Stimulated activated CD8-positive, alpha-beta memory T cell treated with anti-CD3 and anti-CD28 coated beads, Interleukin-2, amount 100 ng/mL, for 48 hours (primary cell): ENCODE measurements around the gene POLR2I.
A peak's percentile ranks its signal among the peaks of the same experiment; 100 is the strongest.
"Not testable (repeated sequence)": the region's sequence is repeated elsewhere in the genome, so short reads cannot be mapped to it uniquely, and the experiment has no call there.

Source experiments
- DNase-seq, 2 donors: peaks; one replicate each; pipeline ENCODE4 v3.0.0-alpha.2; 2020; ENCODE audit warnings: low read depth in 2 of 2

POLR2I gene

DNA sequence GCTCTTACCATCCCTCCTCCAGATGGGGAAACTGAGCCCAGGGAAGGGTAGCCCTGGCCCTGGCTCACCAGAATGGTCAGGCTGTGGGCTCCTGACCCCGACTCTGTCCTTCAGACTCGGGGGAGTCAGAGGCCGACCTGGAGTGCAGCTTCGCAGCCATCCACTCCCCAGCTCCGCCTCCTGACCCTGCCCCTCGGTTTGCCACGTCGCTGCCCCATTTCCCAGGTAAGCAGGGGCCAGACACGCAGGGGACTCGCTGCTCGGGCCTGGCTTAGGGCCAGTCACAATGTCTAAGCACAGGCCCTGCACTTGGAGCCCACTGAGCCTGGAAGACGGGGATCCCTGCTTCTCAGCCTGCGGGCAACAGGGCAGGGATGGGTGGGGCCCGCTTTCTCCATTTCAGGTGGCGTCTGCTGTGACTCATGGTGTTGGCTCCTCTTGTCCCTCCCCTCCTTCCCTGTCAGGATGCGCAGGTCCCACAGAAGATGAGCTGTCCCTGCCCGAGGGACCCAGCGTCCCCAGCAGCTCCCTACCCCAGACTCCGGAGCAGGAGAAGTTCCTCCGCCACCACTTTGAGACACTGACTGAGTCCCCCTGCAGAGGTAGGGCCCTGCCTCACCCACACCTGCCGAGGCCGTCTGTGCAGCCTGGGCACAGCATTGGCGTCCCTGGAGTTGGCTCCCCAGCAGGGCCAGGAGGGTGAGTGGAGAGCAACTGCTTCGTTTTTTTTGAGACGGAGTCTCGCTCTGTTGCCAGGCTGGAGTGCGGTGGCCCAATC lies 12.9 kb downstream of the POLR2I start:
- no peak for DNase-seq

DNA sequence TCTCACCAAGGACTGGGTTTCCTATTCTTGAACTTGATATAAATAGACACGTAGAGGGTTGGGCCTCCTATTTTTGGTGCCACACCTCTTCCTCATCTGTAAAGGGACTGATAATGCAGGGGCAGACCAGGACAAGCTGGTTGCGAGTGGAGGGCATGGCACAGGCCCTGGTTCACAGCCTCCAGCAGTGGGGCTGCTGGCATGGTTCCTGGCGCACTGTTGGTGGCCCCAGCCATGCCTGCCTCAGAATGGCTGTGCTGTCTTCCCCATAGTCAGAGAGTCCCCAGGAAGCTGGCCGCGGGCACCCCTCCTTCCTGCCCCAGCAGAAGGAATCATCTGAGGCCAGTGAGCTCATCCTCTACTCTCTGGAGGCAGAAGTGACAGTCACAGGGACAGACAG lies 14.2 kb downstream of the POLR2I start:
- no peak for DNase-seq

DNA sequence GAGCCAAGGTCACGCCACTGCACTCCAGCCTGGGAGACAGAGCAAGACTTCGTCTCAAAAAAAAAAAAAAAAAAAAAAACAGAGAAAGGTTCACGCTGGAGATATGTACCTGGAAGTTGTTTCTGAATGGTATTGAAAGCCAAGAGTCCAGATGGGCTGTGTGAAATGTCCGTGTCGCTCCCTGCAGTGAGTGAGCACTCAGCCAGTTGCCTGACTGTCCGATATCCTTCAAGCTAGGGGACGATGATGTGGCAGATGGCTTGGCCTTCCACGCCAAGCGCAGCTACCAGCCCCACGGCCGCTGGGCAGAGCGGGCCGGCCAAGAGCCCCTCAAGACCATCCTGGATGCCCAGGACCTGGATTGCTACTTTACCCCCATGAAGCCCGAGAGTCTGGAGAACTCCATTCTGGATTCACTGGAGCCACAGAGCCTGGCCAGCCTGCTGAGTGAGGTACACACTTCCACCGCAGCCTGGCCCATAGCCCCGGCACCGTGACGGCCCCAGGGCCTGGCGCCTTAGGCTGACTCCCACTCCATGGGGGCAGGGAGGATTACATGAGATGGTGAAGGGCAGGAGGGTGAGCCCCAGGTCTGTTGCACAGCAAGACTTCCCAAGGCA lies 15.4 kb downstream of the POLR2I start:
- no peak for DNase-seq

DNA sequence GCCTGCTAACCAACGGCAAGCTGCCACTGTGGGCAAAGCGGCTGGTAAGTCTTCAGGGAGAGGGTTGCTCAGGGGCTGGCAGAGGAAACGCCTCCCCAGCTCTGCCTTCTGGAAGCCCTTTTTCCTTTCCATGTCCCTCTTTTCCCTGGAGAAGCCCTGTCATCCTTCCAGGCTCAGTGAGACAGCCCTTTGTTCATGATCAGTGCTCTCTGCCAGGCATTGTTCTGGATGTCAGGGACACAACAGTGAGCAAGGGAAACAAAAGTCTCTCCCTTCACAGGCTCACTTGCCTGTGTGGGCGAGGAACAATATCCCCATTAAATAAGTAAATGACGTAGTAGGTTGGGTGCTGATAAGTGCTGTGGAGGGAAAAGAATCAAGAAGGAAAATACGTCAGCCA lies 17.6 kb downstream of the POLR2I start:
- no peak for DNase-seq

DNA sequence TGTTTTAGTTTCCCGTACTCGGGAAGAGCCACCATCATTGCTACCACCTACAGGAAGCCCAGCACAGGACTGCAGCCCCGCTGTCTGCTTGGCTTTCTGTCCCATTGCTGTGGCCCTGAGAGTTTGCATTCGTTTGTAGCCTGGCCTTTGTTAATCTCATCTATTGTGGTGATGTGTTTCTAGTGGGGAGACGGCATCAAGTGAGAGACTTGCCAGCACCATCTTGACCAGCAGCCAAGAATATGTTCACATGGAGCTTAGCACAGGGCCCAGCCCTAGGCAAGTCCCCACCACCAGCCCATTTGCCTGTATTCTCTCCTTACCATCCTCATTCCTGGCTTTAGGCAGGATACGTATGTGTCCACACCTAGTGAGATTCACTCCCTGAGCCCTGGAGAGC lies 21.0 kb downstream of the POLR2I start:
- no peak for DNase-seq

DNA sequence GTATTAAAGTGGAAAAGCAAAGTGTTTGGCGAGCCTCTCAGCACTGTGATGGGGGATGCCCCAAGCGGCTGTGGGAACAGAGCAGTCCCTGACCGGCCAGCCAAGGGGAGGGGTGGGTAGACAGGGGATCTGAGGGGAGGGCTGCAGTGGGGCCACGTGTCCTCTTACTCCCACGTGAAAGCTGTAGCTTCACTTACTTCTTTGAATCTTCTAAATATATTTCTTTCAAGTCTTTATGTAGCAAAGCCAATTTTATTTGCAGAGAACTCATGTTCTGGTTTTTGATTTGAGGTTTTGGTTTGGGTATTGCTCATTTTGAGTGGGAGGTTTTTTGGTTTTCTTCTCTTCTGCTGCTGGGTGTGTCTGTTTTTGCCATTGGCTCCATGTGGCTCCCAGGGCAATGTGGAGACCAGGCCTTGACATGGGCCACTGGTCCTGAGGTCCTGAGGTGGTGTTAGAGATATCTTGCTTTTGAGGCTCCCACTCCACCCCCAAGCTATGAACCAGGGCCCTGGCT lies 21.5 kb downstream of the POLR2I start:
- DNase-seq = peak; percentile 19 to 26

DNA sequence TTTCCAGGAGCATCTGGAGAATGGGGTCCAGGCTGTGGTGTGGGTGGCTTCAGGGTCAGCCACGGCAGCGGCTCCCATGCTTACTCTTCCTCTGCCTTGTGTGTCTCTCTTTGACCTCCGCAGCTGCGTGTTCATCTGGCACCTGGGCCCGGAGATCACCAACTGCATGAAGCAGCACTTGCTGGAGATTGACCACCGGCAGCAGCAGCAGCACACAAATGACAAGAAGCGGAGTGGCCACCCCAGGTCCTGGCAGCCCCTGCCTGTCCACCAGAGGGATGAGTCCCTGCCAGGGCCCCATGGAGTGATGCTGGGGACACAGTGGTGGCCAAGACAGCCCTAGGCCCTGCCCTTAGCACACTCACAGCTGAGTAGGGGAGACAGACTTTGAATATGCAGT lies 22.1 kb downstream of the POLR2I start:
- no peak for DNase-seq

DNA sequence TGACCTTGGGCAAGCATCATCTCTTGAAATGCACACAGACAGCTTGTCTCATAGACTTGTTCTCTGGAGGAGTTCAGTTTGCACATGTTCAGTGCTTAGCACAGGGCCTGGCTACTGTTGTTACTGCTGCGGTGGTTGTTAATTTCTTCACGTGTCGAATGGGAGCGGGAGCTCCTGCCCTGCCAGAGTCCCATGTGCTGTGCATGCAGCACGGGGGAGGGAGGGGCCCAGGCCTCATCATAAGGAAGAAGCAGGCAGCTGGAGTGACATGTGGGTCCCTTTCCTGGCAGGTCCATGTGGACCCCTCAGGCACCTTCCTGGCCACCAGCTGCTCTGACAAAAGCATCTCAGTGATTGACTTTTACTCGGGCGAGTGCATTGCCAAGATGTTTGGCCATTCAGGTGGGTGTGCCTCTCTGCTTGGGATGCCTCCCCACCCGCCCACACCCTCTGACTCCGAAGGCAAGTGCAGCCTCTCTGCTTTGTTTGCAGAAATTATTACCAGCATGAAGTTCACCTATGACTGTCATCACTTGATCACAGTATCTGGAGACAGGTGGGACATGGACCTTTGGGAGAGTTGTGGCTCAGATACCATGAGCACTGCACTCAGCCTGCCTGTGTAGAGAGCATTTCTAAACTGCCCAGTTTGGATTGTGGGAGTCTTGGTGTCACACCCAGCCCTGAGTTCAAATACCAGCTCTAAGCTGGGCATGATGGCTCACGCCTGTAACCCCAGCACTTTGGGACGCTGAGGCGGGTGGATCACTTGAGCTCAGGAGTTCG lies 23.6 kb downstream of the POLR2I start:
- DNase-seq = no peak

DNA sequence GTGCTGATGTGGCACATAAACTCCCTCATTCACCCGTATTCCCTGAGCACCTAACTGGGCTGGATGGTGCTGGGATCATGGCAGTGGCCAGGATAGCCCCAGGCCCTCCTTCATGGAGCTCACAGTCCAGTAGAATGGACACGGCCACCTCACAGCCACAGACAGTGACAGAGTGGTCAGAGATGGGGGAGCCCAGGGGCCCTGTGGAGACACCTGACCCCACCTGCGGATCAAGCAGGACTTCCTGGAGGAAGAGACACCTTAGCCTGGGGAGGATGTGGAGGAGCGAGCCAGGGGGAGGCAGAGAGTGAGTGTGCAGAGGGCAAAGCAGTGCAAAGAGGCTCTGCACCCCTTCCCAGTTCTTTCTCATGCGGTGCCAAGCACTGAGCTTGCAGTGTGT lies 24.8 kb downstream of the POLR2I start:
- no peak for DNase-seq

DNA sequence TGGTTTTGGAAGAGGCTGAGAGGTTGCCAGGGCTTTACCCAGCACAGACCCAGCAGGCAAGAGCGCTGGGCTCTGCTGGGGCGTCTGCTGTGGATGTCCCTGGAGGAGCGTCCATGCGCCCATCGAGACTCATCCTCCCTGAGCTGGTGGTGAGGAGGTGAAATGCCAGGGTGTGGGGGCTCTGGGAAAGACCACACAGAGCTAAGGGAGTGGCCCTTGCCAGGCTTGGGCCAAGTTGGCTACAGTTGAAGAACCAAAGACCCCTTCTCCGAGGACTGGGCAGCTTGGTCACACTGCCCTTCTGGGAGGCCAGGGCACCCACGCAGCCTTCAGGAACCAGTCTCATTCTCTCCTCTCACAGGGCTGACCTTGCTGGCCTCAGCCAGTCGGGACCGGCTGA lies 28.3 kb downstream of the POLR2I start:
- DNase-seq = no peak

DNA sequence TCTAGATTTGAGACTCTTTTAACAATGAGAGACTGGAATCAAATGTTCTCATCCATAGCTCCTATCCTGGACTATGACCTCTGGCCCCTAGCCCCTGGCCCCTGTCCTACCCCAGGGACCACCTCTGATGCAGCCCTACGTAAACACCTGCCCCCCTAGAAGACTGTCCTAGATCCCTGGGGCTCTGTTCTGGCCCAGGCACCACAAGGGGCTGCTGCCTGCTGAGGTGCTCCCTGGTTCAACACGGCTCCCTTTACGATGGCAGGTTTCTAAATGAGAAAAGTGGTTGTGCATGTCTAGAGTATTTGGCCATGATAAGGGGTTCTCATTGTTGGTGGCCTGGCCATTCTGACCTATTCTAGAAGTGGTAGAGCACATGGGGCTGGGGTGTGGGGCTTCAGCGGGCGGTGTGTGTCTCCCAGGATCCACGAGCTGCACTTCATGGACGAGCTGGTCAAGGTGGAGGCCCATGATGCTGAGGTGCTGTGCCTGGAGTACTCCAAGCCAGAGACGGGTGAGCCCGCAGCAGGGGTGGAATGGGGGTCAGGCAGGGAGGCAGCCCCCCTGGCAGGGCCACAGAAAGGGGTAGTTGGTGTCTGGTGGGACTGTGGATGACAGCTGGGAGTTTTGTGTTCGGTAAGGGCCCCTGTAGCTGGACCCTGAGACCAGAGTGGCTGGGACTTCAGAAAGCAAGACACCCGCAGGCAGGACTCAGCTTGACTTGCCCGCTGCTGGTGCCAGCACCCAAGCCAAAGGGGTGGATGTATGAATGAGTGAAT lies 30.3 kb downstream of the POLR2I start:
- no peak for DNase-seq

DNA sequence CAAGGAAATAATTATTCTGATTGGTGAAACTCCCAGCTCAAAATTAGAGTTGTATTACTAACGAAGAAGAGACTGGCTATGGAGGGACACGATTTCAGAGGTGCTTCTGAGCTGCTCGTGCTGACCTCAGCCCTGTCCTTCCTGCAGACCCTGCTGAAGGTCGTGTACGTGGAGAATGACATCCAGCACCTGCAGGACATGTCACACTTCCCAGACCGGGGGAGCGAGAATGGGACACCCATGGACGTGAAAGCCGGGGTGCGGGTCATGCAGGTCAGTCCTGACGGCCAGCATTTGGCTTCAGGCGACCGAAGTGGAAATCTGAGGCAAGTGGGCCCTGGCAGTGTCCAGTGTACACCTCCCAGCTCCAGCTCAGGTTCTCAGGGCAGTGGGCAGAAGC lies 31.8 kb downstream of the POLR2I start:
- DNase-seq = no peak

DNA sequence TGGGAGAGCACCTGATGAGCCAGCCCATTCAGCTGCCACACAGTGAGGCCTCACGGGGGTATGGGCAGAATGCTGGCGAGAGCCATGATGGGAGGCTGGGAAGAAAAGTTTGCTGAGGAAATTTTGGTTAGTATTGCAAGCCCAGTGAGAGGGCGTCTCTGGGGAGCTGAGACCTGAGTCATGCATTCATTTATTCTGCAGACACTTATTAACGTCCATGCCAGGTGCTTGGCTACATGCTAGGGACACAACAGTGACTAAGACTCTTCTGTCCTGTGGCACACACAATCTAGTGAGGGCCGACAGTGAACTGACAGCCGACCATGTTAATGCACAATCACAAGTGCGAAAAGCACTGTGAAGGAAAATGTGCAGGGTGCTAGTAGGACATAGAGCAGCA lies 32.8 kb downstream of the POLR2I start:
- no peak for DNase-seq

DNA sequence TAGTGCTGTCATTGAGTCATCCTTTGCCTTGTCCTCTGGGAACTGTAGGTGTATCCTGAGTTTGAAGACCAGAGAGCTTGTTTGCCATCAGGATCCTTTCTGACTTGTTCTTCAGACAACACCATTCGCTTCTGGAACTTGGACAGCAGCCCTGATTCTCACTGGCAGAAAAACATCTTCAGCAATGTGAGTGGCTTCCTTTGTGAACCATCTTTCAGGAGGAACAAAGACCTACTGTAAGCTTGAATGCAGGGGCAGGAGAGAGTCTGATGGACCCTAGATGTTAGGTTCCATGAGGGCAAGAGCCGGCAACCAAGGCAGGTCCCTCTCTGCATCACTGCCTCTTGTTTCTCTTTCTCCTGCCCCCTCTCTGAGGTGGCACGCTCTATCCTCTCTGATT lies 33.3 kb downstream of the POLR2I start:
- no peak for DNase-seq

DNA sequence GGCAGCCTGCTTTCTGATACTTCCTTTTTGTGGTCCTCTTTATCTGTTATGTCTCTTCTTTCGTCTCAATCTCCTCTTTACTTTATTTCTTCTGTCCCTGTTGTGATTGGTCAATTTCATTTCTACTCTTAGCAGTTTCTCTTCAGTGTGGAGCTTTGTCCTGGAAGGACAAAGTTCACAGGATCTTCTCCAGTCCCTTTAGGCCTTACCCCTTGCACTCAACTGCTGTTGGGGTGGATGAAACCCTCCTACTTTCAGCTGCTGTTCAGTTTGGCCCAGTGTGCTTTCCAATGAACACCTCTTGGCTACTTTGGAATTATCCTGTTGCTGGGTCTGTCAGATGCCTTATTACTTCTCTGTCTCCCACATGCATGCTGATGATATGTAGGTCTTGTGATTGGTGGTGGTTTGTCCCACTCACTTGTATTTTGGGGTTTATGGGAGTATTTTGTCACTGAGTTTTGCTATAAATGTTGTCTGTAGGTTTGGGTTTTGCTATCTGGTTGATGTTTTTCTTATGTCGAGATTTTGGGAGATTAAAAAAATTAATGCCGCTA lies 35.2 kb downstream of the POLR2I start:
- DNase-seq = no peak

DNA sequence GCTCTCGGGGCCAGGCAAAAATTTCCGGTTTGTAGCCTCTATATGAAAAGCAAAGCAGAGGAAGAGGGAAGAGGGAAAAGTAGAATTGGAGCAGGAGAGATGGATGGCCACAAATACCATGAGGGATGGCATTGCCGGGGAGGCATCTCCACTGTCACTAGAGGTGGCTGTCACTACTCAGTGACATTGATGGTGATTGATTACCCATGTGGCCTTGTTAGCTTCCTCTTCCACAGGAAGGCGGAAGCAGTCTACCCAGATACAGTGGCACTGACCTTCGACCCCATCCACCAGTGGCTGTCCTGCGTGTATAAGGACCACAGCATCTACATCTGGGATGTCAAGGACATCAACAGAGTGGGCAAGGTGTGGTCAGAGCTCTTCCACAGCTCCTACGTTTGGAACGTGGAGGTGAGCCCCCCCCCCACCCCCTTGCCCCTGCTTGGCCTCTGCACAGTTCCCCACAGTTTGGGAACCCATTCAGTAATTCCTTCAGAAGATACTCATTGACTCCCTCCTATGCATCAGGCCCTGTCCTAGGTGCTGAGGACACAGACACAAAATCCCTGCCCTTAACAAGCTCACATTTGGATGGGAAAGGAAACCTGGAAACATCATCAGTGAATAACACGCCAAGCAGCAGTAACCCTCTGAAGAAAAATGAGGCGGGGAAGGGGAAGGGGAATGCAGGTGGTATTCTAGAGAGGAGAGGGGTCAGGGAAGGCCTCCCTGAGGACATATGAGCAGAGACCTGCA lies 41.4 kb downstream of the POLR2I start:
- DNase-seq = no peak

DNA sequence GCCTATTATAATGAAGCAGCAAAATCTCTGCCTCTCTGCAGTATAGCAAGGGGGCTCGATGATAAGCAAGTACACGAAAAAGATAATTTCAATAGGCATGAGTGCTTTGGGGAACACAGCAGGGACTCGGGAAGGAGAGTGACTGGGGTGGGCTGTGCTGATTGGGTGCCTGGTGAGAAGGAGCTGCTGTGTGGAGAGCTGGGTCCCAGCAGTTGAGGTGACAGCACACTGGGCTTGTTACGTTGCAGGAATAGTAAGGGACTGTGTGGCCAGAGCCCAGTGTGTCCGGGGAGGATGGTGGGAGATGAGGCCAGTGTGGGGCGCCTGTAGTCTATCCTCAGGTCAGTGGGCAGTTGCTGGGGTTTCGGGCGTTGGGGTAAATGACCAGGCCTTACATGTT lies 42.6 kb downstream of the POLR2I start:
- no peak for DNase-seq

DNA sequence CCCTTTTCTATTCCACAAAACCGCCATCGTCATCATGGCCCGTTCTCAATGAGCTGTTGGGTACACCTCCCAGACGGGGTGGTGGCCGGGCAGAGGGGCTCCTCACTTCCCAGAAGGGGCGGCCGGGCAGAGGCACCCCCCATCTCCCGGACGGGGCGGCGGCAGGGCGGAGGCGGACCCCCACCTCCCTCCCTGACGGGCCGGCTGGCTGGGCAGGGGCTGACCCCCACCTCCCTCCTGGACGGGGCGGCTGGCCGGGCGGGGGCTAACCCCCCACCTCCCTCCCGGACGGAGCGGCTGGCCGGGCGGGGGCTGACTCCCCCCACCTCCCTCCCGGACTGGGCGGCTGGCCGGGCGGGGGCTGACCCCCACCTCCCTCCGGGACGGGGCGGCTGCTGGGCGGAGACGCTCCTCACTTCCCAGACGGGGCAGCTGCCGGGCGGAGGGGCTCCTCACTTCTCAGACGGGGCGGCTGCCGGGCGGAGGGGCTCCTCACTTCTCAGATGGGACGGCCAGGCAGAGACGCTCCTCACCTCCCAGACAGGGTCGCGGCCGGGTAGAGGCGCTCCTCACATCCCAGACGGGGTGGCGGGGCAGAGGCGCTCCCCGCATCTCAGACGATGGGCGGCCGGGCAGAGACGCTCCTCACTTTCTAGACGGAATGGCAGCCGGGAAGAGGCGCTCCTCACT lies 45.7 kb downstream of the POLR2I start:
- not testable (repeated sequence) for DNase-seq

DNA sequence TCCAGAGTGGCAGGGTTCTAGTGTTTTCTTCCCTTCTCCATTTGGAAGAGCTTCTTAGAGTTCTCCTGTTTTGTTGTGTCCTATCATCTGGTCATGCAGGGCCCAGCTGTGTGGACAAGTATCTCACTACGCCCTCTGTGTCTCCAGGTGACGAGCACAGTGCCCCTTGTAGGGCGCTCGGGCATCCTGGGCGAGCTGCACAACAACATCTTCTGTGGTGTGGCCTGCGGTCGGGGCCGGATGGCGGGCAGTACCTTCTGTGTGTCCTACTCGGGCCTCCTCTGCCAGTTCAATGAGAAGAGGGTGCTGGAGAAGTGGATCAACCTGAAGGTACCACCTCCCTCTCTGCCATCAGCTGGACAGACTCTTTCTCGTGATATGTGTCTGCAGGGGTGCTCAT lies 47.0 kb downstream of the POLR2I start:
- DNase-seq = no peak

DNA sequence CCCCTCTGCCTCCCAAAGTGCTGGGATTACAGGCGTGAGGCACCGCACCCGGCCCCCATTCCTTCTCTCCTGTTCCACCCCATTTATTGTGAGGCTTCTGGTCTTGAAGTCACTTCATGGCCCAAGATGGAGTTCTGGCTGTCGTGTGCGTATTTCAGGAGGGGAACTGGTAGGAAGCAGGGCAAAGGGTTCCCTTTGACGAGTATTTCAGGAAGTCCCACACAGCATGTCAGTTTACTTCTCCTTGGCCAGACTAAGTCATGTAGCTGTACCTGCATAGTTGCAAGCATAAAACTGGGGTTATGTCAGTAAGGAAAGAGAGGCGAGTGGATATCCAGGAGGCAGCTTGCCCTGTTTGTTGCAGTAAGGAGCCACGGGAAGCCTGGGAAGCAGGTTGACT lies 49.8 kb downstream of the POLR2I start:
- DNase-seq = no peak
